Activated naive CD8-positive, alpha-beta T cell treated with anti-CD3 and anti-CD28 coated beads, Interleukin-2, amount 10 ng/mL, durations not matched to agents 7 days and 5 days (primary cell): ENCODE data around the gene CACFD1. TPM values are rescaled to one million over a fixed set of nuclear protein-coding genes. Genes with fewer than 3 reads are reported as not detected.

Source experiments
- ATAC-seq: fragments of 150-1000 bp; cut with Tn5 transposase; one replicate; pipeline ENCODE4 v1.10.0; 2021; ENCODE audit warnings: low read depth, moderate library complexity
- POLR2A ChIA-PET: fragments of 350-600 bp; sonication (Branson Sonifier 250); formaldehyde crosslinking; loops from one replicate; lab custom pipeline; 2021; ENCODE audit warnings: antibody characterized with exemption; lab: Charles Lee
- DNase-seq: peaks from one replicate; pipeline ENCODE4 v3.0.0; 2021
- H3K27ac Mint-ChIP-seq: one replicate; pipeline ENCODE4 v1.8.0; 2022; ENCODE audit warnings: mild to moderate bottlenecking, mixed read lengths
- H3K27me3 Mint-ChIP-seq: one replicate; pipeline ENCODE4 v1.8.0; 2022; ENCODE audit warnings: mild to moderate bottlenecking, moderate library complexity, mixed read lengths
- H3K36me3 Mint-ChIP-seq: one replicate; pipeline ENCODE4 v1.8.0; 2021; ENCODE audit warnings: mild to moderate bottlenecking, mixed read lengths
- H3K4me1 Mint-ChIP-seq: one replicate; pipeline ENCODE4 v1.8.0; 2021; ENCODE audit warnings: mixed read lengths
- H3K4me3 Mint-ChIP-seq: one replicate; pipeline ENCODE4 v1.8.0; 2022; ENCODE audit warnings: mild to moderate bottlenecking, moderate library complexity, mixed read lengths
- H3K9me3 Mint-ChIP-seq: one replicate; pipeline ENCODE4 v1.8.0; 2021; ENCODE audit warnings: mixed read lengths
- total RNA-seq, 2 experiments: library from RNA; stranded (reverse); gene quantifications; one replicate each; pipeline ENCODE4 v1.2.3, GENCODE V29; 2021

Gene CACFD1
- total RNA-seq, 2 experiments from 2014 or later: 2.2 to 2.3 TPM

- Mint-ChIP-seq H3K36me3 (no peaks in the 10 kb centered on the region), H3K4me3 (no peak overlapping the region), H3K27ac (no peak overlapping the region), H3K27me3 (no peaks in the 10 kb centered on the region), H3K9me3 (no peaks in the 10 kb centered on the region), H3K4me1 (peaks cover 8% of the 10 kb centered on the region)
- DNase-seq (no peak), ATAC-seq (no peak)
- POLR2A ChIA-PET: no interaction called here
Observed at GRCh38 chr9:133510926-133511505, 51.2 kb downstream of the CACFD1 start.

- Mint-ChIP-seq H3K27me3 (no peaks in the 10 kb centered on the region), H3K9me3 (no peaks in the 10 kb centered on the region), H3K27ac (no peak overlapping the region), H3K36me3 (no peaks in the 10 kb centered on the region), H3K4me3 (no peak overlapping the region), H3K4me1 (peaks cover 8% of the 10 kb centered on the region)
- POLR2A ChIA-PET: no interaction called here
- ATAC-seq: no peak
- DNase-seq: no peak
Observed at GRCh38 chr9:133511607-133512006, 51.8 kb downstream of the CACFD1 start.

- POLR2A ChIA-PET: no interaction called here
- no peak overlapping the region for H3K27ac Mint-ChIP-seq
- DNase-seq (no peak), ATAC-seq (no peak)
- peaks cover 8% of the 10 kb centered on the region for H3K4me1 Mint-ChIP-seq
- H3K27me3 Mint-ChIP-seq: no peaks in the 10 kb centered on the region
- H3K4me3 Mint-ChIP-seq: no peak overlapping the region
- H3K36me3 Mint-ChIP-seq: no peaks in the 10 kb centered on the region
- no peaks in the 10 kb centered on the region for H3K9me3 Mint-ChIP-seq
Observed at GRCh38 chr9:133512253-133513213, 52.8 kb downstream of the CACFD1 start.

- ATAC-seq: no peak
- H3K9me3 Mint-ChIP-seq: no peaks in the 10 kb centered on the region
- no peak overlapping the region for H3K27ac Mint-ChIP-seq
- no peaks in the 10 kb centered on the region for H3K27me3 Mint-ChIP-seq
- no peaks in the 10 kb centered on the region for H3K36me3 Mint-ChIP-seq
- no peak for DNase-seq
- peaks cover 8% of the 10 kb centered on the region for H3K4me1 Mint-ChIP-seq
- H3K4me3 Mint-ChIP-seq: no peak overlapping the region
- POLR2A ChIA-PET: no interaction called here
Observed at GRCh38 chr9:133513214-133514100, 53.7 kb downstream of the CACFD1 start.

GRCh38 chr9:133514460-133515239 is 54.9 kb downstream of the CACFD1 start:
- Mint-ChIP-seq H3K4me3 (no peak overlapping the region), H3K36me3 (no peaks in the 10 kb centered on the region), H3K4me1 (peaks cover 2% of the 10 kb centered on the region), H3K9me3 (no peaks in the 10 kb centered on the region), H3K27ac (no peak overlapping the region), H3K27me3 (no peaks in the 10 kb centered on the region)
- no peak for ATAC-seq
- POLR2A ChIA-PET: no interaction called here
- DNase-seq: no peak

- no peak for ATAC-seq
- Mint-ChIP-seq H3K27me3 (no peaks in the 10 kb centered on the region), H3K27ac (no peak overlapping the region), H3K36me3 (no peaks in the 10 kb centered on the region), H3K9me3 (no peaks in the 10 kb centered on the region), H3K4me1 (no peaks in the 10 kb centered on the region), H3K4me3 (no peak overlapping the region)
- POLR2A ChIA-PET: no interaction called here
- no peak for DNase-seq
Observed at GRCh38 chr9:133515240-133515610, 55.4 kb downstream of the CACFD1 start.

- POLR2A ChIA-PET: no interaction called here
- no peak for ATAC-seq
- Mint-ChIP-seq H3K27me3 (no peaks in the 10 kb centered on the region), H3K9me3 (no peaks in the 10 kb centered on the region), H3K27ac (no peak overlapping the region), H3K36me3 (no peaks in the 10 kb centered on the region), H3K4me3 (no peak overlapping the region), H3K4me1 (no peaks in the 10 kb centered on the region)
- DNase-seq: no peak
Observed at GRCh38 chr9:133515615-133516255, 56.0 kb downstream of the CACFD1 start.

GRCh38 chr9:133516256-133516960 is 56.6 kb downstream of the CACFD1 start:
- Mint-ChIP-seq H3K9me3 (no peaks in the 10 kb centered on the region), H3K27me3 (no peaks in the 10 kb centered on the region), H3K27ac (no peak overlapping the region), H3K36me3 (no peaks in the 10 kb centered on the region), H3K4me1 (no peaks in the 10 kb centered on the region), H3K4me3 (no peak overlapping the region)
- POLR2A ChIA-PET: no interaction called here
- ATAC-seq: no peak
- no peak for DNase-seq

- H3K36me3 Mint-ChIP-seq: no peaks in the 10 kb centered on the region
- H3K9me3 Mint-ChIP-seq: no peaks in the 10 kb centered on the region
- no peak for ATAC-seq
- H3K27me3 Mint-ChIP-seq: no peaks in the 10 kb centered on the region
- H3K4me1 Mint-ChIP-seq: no peaks in the 10 kb centered on the region
- no peak overlapping the region for H3K4me3 Mint-ChIP-seq
- POLR2A ChIA-PET: no interaction called here
- no peak for DNase-seq
- H3K27ac Mint-ChIP-seq: no peak overlapping the region
Observed at GRCh38 chr9:133516961-133517350, 57.2 kb downstream of the CACFD1 start.

GRCh38 chr9:133517711-133518110 is 57.9 kb downstream of the CACFD1 start:
- DNase-seq (no peak), ATAC-seq (no peak)
- no peaks in the 10 kb centered on the region for H3K9me3 Mint-ChIP-seq
- H3K4me3 Mint-ChIP-seq: no peak overlapping the region
- H3K36me3 Mint-ChIP-seq: no peaks in the 10 kb centered on the region
- no peaks in the 10 kb centered on the region for H3K27me3 Mint-ChIP-seq
- POLR2A ChIA-PET: no interaction called here
- H3K4me1 Mint-ChIP-seq: no peaks in the 10 kb centered on the region
- no peak overlapping the region for H3K27ac Mint-ChIP-seq

GRCh38 chr9:133518200-133518599 is 58.4 kb downstream of the CACFD1 start:
- ATAC-seq (no peak), DNase-seq (no peak)
- no peaks in the 10 kb centered on the region for H3K4me1 Mint-ChIP-seq
- POLR2A ChIA-PET: no interaction called here
- no peaks in the 10 kb centered on the region for H3K36me3 Mint-ChIP-seq
- H3K4me3 Mint-ChIP-seq: no peak overlapping the region
- H3K27me3 Mint-ChIP-seq: no peaks in the 10 kb centered on the region
- no peak overlapping the region for H3K27ac Mint-ChIP-seq
- no peaks in the 10 kb centered on the region for H3K9me3 Mint-ChIP-seq
